Measurements from ENCODE around the gene FGD3. TPM values are rescaled to one million over a fixed set of nuclear protein-coding genes. Genes with fewer than 3 reads are reported as not detected.

The FGD3 gene
- total RNA-seq, 1 donor = not detected

GRCh38 chr9:92983984-92984589 is 36.8 kb downstream of the FGD3 start:
- peak; percentile 10 for DNase-seq (ENCODE audit: low read depth)
- no peak overlapping the region for H3K4me3 ChIP-seq (ENCODE audit: low read depth, low read length)
- no peak for TF ChIP-seq CTCF (IDR thresholded peaks at IDR 0.05; ENCODE audit: insufficient read depth, low read depth, low read length)

- no peak for DNase-seq (ENCODE audit: low read depth)
- no peak overlapping the region for H3K4me3 ChIP-seq (ENCODE audit: low read depth, low read length)
- no peak for TF ChIP-seq CTCF (IDR thresholded peaks at IDR 0.05; ENCODE audit: insufficient read depth, low read depth, low read length)
These were observed 37.7 kb downstream of the FGD3 start for GRCh38 chr9:92984976-92985375.

- no peak overlapping the region for H3K4me3 ChIP-seq (ENCODE audit: low read depth, low read length)
- peak; percentile 50 for TF ChIP-seq CTCF (IDR thresholded peaks at IDR 0.05; ENCODE audit: insufficient read depth, low read depth, low read length)
- DNase-seq (ENCODE audit: low read depth) = no peak
These were observed 39.1 kb downstream of the FGD3 start for GRCh38 chr9:92986176-92987119.

GRCh38 chr9:92988215-92988768 is 41.0 kb downstream of the FGD3 start:
- no peak for TF ChIP-seq CTCF (IDR thresholded peaks at IDR 0.05; ENCODE audit: insufficient read depth, low read depth, low read length)
- H3K4me3 ChIP-seq (ENCODE audit: low read depth, low read length) = no peak overlapping the region
- DNase-seq (ENCODE audit: low read depth) = no peak

- no peak for TF ChIP-seq CTCF (IDR thresholded peaks at IDR 0.05; ENCODE audit: insufficient read depth, low read depth, low read length)
- no peak overlapping the region for H3K4me3 ChIP-seq (ENCODE audit: low read depth, low read length)
- no peak for DNase-seq (ENCODE audit: low read depth)
These were observed 42.2 kb downstream of the FGD3 start for GRCh38 chr9:92989561-92989960.

GRCh38 chr9:92990461-92990860 is 43.1 kb downstream of the FGD3 start:
- TF ChIP-seq CTCF (IDR thresholded peaks at IDR 0.05; ENCODE audit: insufficient read depth, low read depth, low read length) = no peak
- no peak overlapping the region for H3K4me3 ChIP-seq (ENCODE audit: low read depth, low read length)
- DNase-seq (ENCODE audit: low read depth) = no peak

Data from fibroblast of villous mesenchyme (primary cell).